HepG2 (cell line): ENCODE results near the gene GCM1. TPM values are rescaled to one million over a fixed set of nuclear protein-coding genes. Genes with fewer than 3 reads are reported as not detected.
A peak's percentile ranks its signal among the peaks of the same experiment; 100 is the strongest.

Experiments
- ELK4 ChIP-seq: sonication (generic); formaldehyde crosslinking; IDR thresholded peaks from 2 replicates; pipeline ENCODE4 v1.9.0; 2021; ENCODE audit warnings: missing genetic modification reagents, borderline replicate concordance
- FIP1L1 ChIP-seq: fragments of 200-400 bp; formaldehyde crosslinking; IDR thresholded peaks from 2 replicates; pipeline ENCODE4 v1.6.1; 2018; ENCODE audit warnings: low read depth, mild to moderate bottlenecking, low read length, moderate library complexity, borderline replicate concordance; ENCODE audit not compliant: insufficient read depth
- GMEB1 ChIP-seq: sonication (generic); formaldehyde crosslinking; IDR thresholded peaks from 2 replicates; pipeline ENCODE4 v1.5.1; 2020; ENCODE audit warnings: missing genetic modification reagents, mild to moderate bottlenecking, borderline replicate concordance
- MYPOP ChIP-seq: sonication (generic); formaldehyde crosslinking; IDR thresholded peaks from 2 replicates; pipeline ENCODE4 v1.8.1; 2023; ENCODE audit warnings: mild to moderate bottlenecking, moderate library complexity, missing genetic modification reagents
- PCBP1 ChIP-seq: fragments of 200-400 bp; formaldehyde crosslinking; IDR thresholded peaks from 2 replicates; pipeline ENCODE4 v1.6.1; 2017; ENCODE audit warnings: mild to moderate bottlenecking, low read depth, low read length, borderline replicate concordance
- POLR2A ChIP-seq, 2 experiments: IDR thresholded peaks; 2 replicates each; pipeline ENCODE4 v1.6.1; 2011; ENCODE audit warnings: low read depth in 2 of 2, low read length in 2 of 2, mild to moderate bottlenecking in 1 of 2, moderate library complexity in 1 of 2; ENCODE audit not compliant: insufficient read depth in 1 of 2
- RXRA ChIP-seq: sonication (generic); formaldehyde crosslinking; IDR thresholded peaks from 2 replicates; pipeline ENCODE4 v1.5.1; 2020; ENCODE audit warnings: missing genetic modification reagents
- SKI ChIP-seq: fragments of 450-650 bp; IDR thresholded peaks from one replicate; pipeline ENCODE4 v1.6.1; 2018; ENCODE audit warnings: mild to moderate bottlenecking; ENCODE audit not compliant: partially characterized antibody
- SPEN ChIP-seq: sonication (generic); formaldehyde crosslinking; IDR thresholded peaks from 2 replicates; pipeline ENCODE4 v1.5.1; 2020; ENCODE audit warnings: low read depth, mild to moderate bottlenecking, missing genetic modification reagents
- ZNF546 ChIP-seq: sonication (generic); formaldehyde crosslinking; conservative IDR thresholded peaks from 2 replicates; pipeline ENCODE4 v1.8.1; 2023; ENCODE audit warnings: mild to moderate bottlenecking, missing genetic modification reagents
- ZNF574 ChIP-seq: sonication (generic); formaldehyde crosslinking; IDR thresholded peaks from 2 replicates; pipeline ENCODE4 v1.4.0; 2020; ENCODE audit warnings: missing genetic modification reagents
- ZNF740 ChIP-seq: sonication (generic); formaldehyde crosslinking; IDR thresholded peaks from 2 replicates; pipeline ENCODE4 v1.4.0; 2020; ENCODE audit warnings: missing genetic modification reagents
- ZNF75D ChIP-seq: sonication (generic); formaldehyde crosslinking; IDR thresholded peaks from 2 replicates; pipeline ENCODE4 v1.8.1; 2023; ENCODE audit warnings: missing genetic modification reagents, mild to moderate bottlenecking, borderline replicate concordance
- ZNF773 ChIP-seq: sonication (generic); formaldehyde crosslinking; IDR thresholded peaks from 2 replicates; pipeline ENCODE4 v1.4.0; 2020; ENCODE audit warnings: missing genetic modification reagents, borderline replicate concordance
- ZSCAN5A ChIP-seq: sonication (generic); formaldehyde crosslinking; IDR thresholded peaks from 2 replicates; pipeline ENCODE4 v1.8.0; 2022; ENCODE audit warnings: mild to moderate bottlenecking, missing genetic modification reagents, borderline replicate concordance
- polyA plus RNA-seq, 8 experiments: library from polyadenylated mRNA; depleted of rRNA in 3 of 8; stranded (reverse) in 7 of 8; unstranded in 1 of 8; fragments of >200 nt; fragmentation: Illumina TruSeq in 4 of 8; extraction: Trizol in 4 of 8; gene quantifications; 2 replicates each; pipeline versions ENCODE4 v1.2.1 to v1.2.3, GENCODE V29; 2011 to 2016; ENCODE audit warnings: low read depth in 4 of 8, missing spikeins in 1 of 8, mixed read lengths in 1 of 8; ENCODE audit not compliant: insufficient read depth in 1 of 8
- total RNA-seq, 5 experiments: library from RNA; depleted of rRNA; stranded (reverse); fragments of >200 nt; fragmentation: Illumina TruSeq; extraction: Trizol; gene quantifications; 2 replicates each; pipeline ENCODE4 v1.2.3, GENCODE V29; 2016; ENCODE audit warnings: low read depth in 1 of 5

The GCM1 gene
- total and polyA plus RNA-seq, 2 of the 13 experiments (the other 11 are each of a cell fraction or from before 2014, with no cell fraction given), result 0.04 to 0.13 TPM

GRCh38 chr6:53171605-53172467 lies 23.2 kb upstream of the GCM1 start (continued):
- TF ChIP-seq POLR2A (IDR thresholded peaks at IDR 0.05; ENCODE audit: insufficient read depth in 1 of 2, low read depth in 2 of 2, low read length in 2 of 2), result no peak
- peak; percentile 62 for TF ChIP-seq RXRA (CRISPR knock-in tag)
- TF ChIP-seq ZNF75D (CRISPR knock-in tag), result no peak
- no peak for TF ChIP-seq ZNF546 (CRISPR knock-in tag)
- no peak for TF ChIP-seq MYPOP (CRISPR knock-in tag)
- no peak for TF ChIP-seq FIP1L1
- no peak for TF ChIP-seq ELK4 (CRISPR knock-in tag)
- no peak for TF ChIP-seq ZNF773 (CRISPR knock-in tag)
- TF ChIP-seq ZSCAN5A (CRISPR knock-in tag), result no peak
- peak; percentile 58; the same call in 1 of the 2 replicates for TF ChIP-seq SPEN (CRISPR knock-in tag)
- no peak for TF ChIP-seq PCBP1
- no peak for TF ChIP-seq ZNF740
- peak; percentile 22 for TF ChIP-seq SKI
- TF ChIP-seq ZNF574, result peak; percentile 64; the same call in 1 of the 2 replicates
- TF ChIP-seq GMEB1 (CRISPR knock-in tag), result no peak
